ENCODE measurements around the gene PTOV1. TPM values are rescaled to one million over a fixed set of nuclear protein-coding genes. Genes with fewer than 3 reads are reported as not detected.
A peak's percentile ranks its signal among the peaks of the same experiment; 100 is the strongest.

The PTOV1 gene
- total RNA-seq, 2 donors from 2014 or later = 110 TPM

GRCh38 chr19:49860336-49861102 is 9.6 kb downstream of the PTOV1 start:
- peak in 1 of 2 donors; percentile 53 for DNase-seq (ENCODE audit: low spot score in 2 of 2)
- H3K27ac Mint-ChIP-seq = peak overlapping the region; percentile 44 to 77

DNA sequence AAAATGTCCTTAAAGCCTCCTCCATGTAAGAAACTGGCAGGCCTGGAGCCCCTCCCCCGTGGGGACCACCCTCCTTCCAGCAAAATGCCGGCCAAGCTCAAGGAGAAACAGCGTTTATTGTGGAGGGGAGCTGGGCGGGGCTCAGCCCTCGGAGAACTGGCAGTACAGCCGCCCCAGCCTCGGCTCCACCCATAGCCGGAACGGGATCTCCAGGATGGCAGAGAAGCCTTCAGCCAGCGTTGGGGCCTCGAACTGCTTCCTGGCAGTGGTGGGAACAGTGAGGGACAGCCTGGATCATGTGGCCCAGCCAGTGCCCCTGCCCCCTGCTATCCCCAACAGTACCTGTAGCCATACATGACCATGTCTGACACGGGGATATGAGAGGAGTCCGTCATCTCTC is 10.1 kb downstream of the PTOV1 start:
- peaks cover 12 to 15% of the 10 kb centered on the region in 2 donors for H3K36me3 Mint-ChIP-seq
- H3K27ac Mint-ChIP-seq = peak overlapping the region in 1 of 2 donors; percentile 44
- ATAC-seq (no peak), DNase-seq (ENCODE audit: low spot score in 2 of 2) (peak in 1 of 2 donors; percentile 53)
- no peaks in the 10 kb centered on the region for H3K9me3 Mint-ChIP-seq

More at GRCh38 chr19:49860336-49861102, 9.6 kb downstream of the PTOV1 start:
- no peak for ATAC-seq
- Mint-ChIP-seq H3K9me3 (no peaks in the 10 kb centered on the region), H3K36me3 (peaks cover 9 to 10% of the 10 kb centered on the region in 2 donors)

- ATAC-seq (no peak), DNase-seq (ENCODE audit: low spot score in 2 of 2) (peak in 1 of 2 donors; percentile 57)
- no peak overlapping the region for H3K27ac Mint-ChIP-seq
- no peaks in the 10 kb centered on the region for H3K9me3 Mint-ChIP-seq
- peaks cover 18 to 22% of the 10 kb centered on the region in 2 donors for H3K36me3 Mint-ChIP-seq
Observed at GRCh38 chr19:49861541-49862378, 10.8 kb downstream of the PTOV1 start.

DNA sequence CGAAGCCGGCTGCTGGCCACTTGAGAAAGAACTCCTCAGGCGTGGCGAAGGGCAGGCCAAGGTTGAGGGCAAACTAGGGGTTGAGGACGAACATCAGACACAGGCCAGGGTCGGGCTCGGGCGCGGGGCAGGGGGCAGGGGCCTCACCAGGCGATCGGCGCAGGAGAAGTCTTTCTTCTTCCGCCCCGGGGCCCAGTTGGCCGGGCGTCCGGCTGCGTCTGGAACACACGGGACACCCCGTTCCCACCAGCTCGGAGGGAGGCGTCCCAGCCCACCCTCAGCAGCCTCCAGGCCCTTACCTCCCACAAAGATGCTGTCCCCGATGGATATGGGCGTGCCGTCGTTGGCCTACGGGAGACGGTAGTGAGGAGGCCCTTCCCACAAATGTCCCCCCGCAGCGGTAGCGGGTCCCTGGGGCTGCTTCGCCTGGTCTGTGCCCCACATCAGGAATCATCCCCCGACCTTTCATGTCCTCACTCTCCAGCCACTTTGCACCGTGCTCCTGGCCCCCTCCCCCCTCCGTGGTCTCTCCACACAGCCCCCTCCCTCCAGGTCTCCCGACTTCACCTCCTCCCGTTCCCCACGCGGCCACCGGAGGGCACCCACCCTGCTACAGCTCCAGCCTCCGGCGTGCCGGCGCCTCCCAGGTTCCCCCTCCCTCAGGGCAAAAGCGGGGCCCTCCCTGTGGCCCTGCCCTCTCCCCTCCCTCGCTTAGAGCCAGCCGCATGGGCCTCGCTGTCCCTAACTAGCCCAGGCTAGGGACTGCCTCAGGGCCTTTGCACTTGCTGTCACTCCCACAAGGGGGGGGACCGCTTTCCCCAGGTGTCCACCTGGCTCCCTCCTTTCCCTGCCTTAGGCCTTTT is 11.7 kb downstream of the PTOV1 start:
- DNase-seq (ENCODE audit: low spot score in 2 of 2) = no peak
- H3K36me3 Mint-ChIP-seq = peaks cover 21 to 25% of the 10 kb centered on the region in 2 donors
- no peak for ATAC-seq
- no peaks in the 10 kb centered on the region for H3K9me3 Mint-ChIP-seq
- H3K27ac Mint-ChIP-seq = no peak overlapping the region

GRCh38 chr19:49863254-49863934 is 12.4 kb downstream of the PTOV1 start:
- H3K27ac Mint-ChIP-seq = no peak overlapping the region
- peaks cover 21 to 25% of the 10 kb centered on the region in 2 donors for H3K36me3 Mint-ChIP-seq
- DNase-seq (ENCODE audit: low spot score in 2 of 2) (no peak), ATAC-seq (no peak)
- no peaks in the 10 kb centered on the region for H3K9me3 Mint-ChIP-seq

DNA sequence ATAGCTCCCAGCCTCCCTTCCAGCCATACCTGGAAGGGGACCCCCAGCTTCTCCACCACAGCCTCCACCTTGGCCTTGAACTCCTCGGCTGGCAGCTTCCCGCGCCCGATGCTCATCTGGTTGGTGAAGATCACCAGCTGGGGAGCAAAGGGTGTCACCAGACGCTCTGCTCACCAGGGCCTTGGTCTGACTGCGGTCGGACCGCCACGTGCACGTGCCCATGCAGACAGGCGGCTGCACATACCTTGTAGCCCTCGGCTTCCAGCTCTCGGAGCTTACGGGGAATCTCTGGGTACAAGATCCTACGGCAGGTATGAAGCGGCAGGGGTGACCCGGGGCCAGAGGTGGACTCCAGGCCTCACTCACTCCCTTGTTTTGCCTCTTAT is 13.0 kb downstream of the PTOV1 start:
- peak overlapping the region in 1 of 2 donors; percentile 23 for H3K27ac Mint-ChIP-seq
- ATAC-seq (no peak), DNase-seq (ENCODE audit: low spot score in 2 of 2) (no peak)
- H3K9me3 Mint-ChIP-seq = no peaks in the 10 kb centered on the region
- H3K36me3 Mint-ChIP-seq = peaks cover 21 to 25% of the 10 kb centered on the region in 2 donors

DNA sequence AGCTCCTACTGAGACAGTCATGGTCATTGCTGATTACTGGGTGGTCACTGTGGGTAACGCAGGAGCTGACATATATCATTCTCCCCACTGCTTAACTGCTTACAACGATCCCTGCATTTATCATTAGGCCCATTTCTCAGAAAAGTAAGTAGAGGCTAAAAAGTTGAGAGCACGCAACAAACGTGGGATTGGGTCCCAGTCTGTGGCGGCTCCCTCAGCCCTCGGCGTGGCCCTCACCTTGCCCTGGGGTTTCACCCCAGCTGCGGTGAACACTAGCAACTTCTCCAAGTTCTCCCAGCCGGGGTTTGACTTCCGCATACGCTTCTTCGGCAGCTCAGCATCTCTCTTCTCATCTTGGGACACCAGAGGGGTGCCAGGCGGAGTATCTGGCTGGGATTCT is 13.9 kb downstream of the PTOV1 start:
- Mint-ChIP-seq H3K9me3 (no peaks in the 10 kb centered on the region), H3K36me3 (peaks cover 21 to 25% of the 10 kb centered on the region in 2 donors), H3K27ac (peak overlapping the region; percentile 23 to 90)
- DNase-seq (ENCODE audit: low spot score in 2 of 2) (no peak), ATAC-seq (no peak)

GRCh38 chr19:49866933-49867782 is 16.2 kb downstream of the PTOV1 start, which contains the start of gene PNKP:
Gene PNKP (minus strand): TSS chr19:49867576. CDS start chr19:49867204, 372 bp downstream.
- Mint-ChIP-seq H3K9me3 (no peaks in the 10 kb centered on the region), H3K36me3 (peaks cover 21 to 25% of the 10 kb centered on the region in 2 donors), H3K27ac (peak within 1 kb of the TSS in 1 of 2 donors; percentile 98)
- peak; percentile 88 to 95 for DNase-seq (ENCODE audit: low spot score in 2 of 2)
- peak; percentile 54 to 63 for ATAC-seq

DNA sequence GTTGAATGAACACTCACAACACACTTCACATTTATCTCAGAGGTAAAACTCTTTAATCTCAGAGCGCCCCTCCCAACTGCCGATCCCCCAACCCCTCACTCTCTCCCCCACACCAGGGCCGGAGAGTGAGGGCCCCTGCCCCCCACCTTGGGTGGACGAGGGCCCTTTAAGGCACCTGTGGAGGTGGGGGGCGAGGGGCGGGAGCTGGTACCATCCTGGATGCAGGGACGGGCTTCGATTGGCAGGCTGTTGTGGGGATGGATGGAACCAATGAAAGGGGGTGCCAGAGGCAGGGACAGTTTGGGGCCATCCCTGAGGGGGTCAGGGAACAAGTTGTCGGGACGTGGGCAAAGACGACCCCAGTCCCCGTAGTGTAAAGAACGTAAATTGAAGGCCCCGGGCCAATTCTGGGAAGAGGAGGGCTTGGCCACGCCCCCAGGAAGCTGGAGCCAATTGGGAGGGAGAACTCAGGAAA is 18.1 kb downstream of the PTOV1 start:
- Mint-ChIP-seq H3K9me3 (no peaks in the 10 kb centered on the region), H3K27ac (no peak overlapping the region), H3K36me3 (peaks cover 21 to 25% of the 10 kb centered on the region in 2 donors)
- DNase-seq (ENCODE audit: low spot score in 2 of 2) (no peak), ATAC-seq (peak; percentile 0 to 10)

GRCh38 chr19:49869484-49870308 is 18.7 kb downstream of the PTOV1 start:
- DNase-seq (ENCODE audit: low spot score in 2 of 2) (peak; percentile 93 to 95), ATAC-seq (peak; percentile 77 to 82)
- H3K36me3 Mint-ChIP-seq = peaks cover 18 to 22% of the 10 kb centered on the region in 2 donors
- no peaks in the 10 kb centered on the region for H3K9me3 Mint-ChIP-seq
- H3K27ac Mint-ChIP-seq = peak overlapping the region in 1 of 2 donors; percentile 95

DNA sequence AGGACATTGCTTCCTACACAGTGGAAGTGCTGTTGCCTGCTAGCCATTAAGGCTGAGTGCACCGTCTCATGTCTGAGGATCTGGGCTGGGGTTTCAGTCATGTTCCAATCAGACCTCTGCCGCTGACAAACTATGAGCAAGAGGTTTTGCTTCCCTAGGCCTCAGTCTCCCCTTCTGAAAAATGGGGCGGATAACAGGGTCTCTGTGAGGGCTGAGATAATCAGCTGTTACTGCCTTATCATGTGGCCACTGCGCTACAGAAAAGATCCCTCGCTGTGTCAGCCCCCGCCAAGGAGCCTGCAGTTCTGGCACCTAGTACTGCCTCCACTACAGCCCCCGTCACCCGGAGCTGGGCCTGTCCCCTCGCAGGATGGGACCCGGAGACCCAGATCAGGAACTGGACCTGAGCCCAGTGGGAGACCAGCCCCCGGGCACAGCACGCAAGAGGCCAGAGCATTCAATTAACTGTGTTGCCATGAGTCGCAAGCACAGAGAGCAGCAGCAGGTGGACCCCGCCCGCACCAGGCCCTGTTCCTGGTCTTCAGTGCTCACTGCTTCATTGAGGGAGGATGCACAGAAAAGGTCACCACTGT is 19.4 kb downstream of the PTOV1 start:
- no peak for ATAC-seq
- DNase-seq (ENCODE audit: low spot score in 2 of 2) = no peak
- peak overlapping the region in 1 of 2 donors; percentile 95 for H3K27ac Mint-ChIP-seq
- no peaks in the 10 kb centered on the region for H3K9me3 Mint-ChIP-seq
- H3K36me3 Mint-ChIP-seq = peaks cover 11 to 16% of the 10 kb centered on the region in 2 donors

- peaks cover 6 to 7% of the 10 kb centered on the region in 2 donors for H3K36me3 Mint-ChIP-seq
- no peaks in the 10 kb centered on the region for H3K9me3 Mint-ChIP-seq
- H3K27ac Mint-ChIP-seq = peak overlapping the region in 1 of 2 donors; percentile 52
- ATAC-seq = no peak
- no peak for DNase-seq (ENCODE audit: low spot score in 2 of 2)
Observed at GRCh38 chr19:49871349-49871985, 20.5 kb downstream of the PTOV1 start.

All from activated naive CD4-positive, alpha-beta T cell treated with anti-CD3 and anti-CD28 coated beads, Interleukin-2, amount 50 U/mL, for 72 hours (primary cell).